Upper lobe of left lung (tissue), 4 donors: ENCODE data around the gene RFT1.

ENCODE experiments used
- POLR2A ChIP-seq, 4 donors: fragments of 450-650 bp; IDR thresholded peaks; one replicate each; pipeline ENCODE4 v1.5.1; 2016 to 2017; ENCODE audit warnings: antibody characterized with exemption in 4 of 4, mild to moderate bottlenecking in 2 of 4
- TF ChIP-seq, protein P1 (sequence below), 6 experiments: fragments of 450-650 bp in 4 of 6; fragments of 200-600 bp in 2 of 6; sonication (generic) in 2 of 6; IDR thresholded peaks; one replicate each; pipeline ENCODE4 v1.5.1; 2016 to 2019; ENCODE audit warnings: antibody characterized with exemption in 6 of 6

DNA sequence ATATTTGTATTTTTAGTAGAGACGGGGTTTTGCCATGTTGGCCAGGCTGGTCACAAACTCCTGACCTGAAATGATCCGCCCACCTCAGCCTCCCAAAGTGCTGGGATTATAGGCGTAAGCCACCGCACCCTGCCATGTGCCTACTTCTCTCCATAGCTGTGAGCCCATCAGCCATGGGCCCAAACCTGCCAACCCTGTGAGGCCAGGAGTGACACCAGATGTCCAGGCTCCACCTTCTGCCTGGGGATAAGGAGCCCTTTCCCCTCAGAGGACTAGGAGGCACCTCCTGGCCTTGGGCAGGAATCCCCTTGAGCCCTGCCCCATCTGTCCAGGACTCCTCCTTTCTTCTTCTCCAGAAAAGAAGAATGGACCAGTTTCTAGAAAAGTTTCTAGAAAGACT lies 14.2 kb upstream of the RFT1 start:
- TF ChIP-seq POLR2A (IDR thresholded peaks at IDR 0.05), result no peak
- TF ChIP-seq, protein P1, sequence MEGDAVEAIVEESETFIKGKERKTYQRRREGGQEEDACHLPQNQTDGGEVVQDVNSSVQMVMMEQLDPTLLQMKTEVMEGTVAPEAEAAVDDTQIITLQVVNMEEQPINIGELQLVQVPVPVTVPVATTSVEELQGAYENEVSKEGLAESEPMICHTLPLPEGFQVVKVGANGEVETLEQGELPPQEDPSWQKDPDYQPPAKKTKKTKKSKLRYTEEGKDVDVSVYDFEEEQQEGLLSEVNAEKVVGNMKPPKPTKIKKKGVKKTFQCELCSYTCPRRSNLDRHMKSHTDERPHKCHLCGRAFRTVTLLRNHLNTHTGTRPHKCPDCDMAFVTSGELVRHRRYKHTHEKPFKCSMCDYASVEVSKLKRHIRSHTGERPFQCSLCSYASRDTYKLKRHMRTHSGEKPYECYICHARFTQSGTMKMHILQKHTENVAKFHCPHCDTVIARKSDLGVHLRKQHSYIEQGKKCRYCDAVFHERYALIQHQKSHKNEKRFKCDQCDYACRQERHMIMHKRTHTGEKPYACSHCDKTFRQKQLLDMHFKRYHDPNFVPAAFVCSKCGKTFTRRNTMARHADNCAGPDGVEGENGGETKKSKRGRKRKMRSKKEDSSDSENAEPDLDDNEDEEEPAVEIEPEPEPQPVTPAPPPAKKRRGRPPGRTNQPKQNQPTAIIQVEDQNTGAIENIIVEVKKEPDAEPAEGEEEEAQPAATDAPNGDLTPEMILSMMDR (IDR thresholded peaks at IDR 0.05), result no peak
